ENCODE data around the gene PMEPA1.

The PMEPA1 gene

DNA sequence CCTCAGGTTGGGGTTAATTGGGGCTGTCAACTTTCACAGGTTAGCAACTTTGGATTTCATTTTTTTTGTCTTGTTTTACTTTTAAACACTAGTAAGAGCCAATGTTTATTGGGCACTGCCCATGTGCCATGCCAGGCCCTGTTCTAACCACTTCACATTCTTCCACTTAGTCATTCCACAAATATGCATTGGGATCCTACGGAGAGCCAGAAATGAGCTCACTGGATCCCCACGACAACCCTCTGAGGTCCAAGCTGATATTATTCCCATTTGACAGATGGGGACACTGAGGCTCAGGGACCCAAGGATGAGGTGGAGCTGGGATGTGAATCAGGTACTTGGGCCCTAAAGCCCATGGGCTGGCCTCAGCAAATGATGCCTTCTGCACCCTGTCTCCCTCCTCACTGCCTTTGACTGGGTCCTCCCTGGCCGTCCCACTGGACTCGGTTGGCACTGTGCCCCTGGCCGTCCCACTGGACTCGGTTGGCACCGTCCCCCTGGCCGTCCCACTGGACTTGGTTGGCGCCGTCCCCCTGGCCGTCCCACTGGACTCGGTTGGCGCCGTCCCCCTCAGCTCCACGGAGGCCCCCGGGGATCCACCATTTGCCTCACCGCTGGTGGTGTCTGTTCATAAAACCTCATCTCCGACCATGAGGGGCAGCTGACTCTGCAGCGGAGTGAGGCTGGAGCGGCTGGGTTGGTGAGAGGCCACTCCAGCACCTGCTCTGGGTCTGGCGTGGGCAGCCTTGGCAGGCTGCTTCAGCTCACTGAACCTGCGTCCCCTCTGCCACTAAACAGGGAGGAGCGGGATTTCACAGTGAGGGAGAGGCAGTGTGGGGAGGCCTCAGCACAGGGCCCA lies 4.8 kb upstream of the PMEPA1 start:
- no peak overlapping the region for H3K27ac ChIP-seq
- no peak overlapping the region for H2AFZ ChIP-seq
- no peak overlapping the region for H3K4me2 ChIP-seq (ENCODE audit: low read length)
- H3K79me2 ChIP-seq, result no peaks in the 10 kb centered on the region
- H3K36me3 ChIP-seq (ENCODE audit: control insufficient read depth, insufficient read depth, low read length), result no peaks in the 10 kb centered on the region
- peaks cover 14% of the 10 kb centered on the region for H3K4me1 ChIP-seq
- H3K9me3 ChIP-seq (ENCODE audit: control insufficient read depth, low read length), result no peaks in the 10 kb centered on the region
- TF ChIP-seq CTCF (IDR thresholded peaks at IDR 0.05), result no peak
- no peaks in the 10 kb centered on the region for H3K27me3 ChIP-seq (ENCODE audit: control insufficient read depth, insufficient read depth, low read length)
- no peak overlapping the region for H3K9ac ChIP-seq
- H3K4me3 ChIP-seq (ENCODE audit: low read depth, low read length), result no peak overlapping the region

GRCh38 chr20:57713951-57714350 lies 4.1 kb upstream of the PMEPA1 start:
- H2AFZ ChIP-seq, result no peak overlapping the region
- TF ChIP-seq CTCF (IDR thresholded peaks at IDR 0.05), result no peak
- H3K27ac ChIP-seq, result no peak overlapping the region
- H3K9ac ChIP-seq, result no peak overlapping the region
- no peaks in the 10 kb centered on the region for H3K36me3 ChIP-seq (ENCODE audit: control insufficient read depth, insufficient read depth, low read length)
- no peaks in the 10 kb centered on the region for H3K79me2 ChIP-seq
- no peak overlapping the region for H3K4me3 ChIP-seq (ENCODE audit: low read depth, low read length)
- H3K9me3 ChIP-seq (ENCODE audit: control insufficient read depth, low read length), result no peaks in the 10 kb centered on the region
- H3K4me1 ChIP-seq, result peaks cover 14% of the 10 kb centered on the region
- H3K4me2 ChIP-seq (ENCODE audit: low read length), result no peak overlapping the region
- no peaks in the 10 kb centered on the region for H3K27me3 ChIP-seq (ENCODE audit: control insufficient read depth, insufficient read depth, low read length)

DNA sequence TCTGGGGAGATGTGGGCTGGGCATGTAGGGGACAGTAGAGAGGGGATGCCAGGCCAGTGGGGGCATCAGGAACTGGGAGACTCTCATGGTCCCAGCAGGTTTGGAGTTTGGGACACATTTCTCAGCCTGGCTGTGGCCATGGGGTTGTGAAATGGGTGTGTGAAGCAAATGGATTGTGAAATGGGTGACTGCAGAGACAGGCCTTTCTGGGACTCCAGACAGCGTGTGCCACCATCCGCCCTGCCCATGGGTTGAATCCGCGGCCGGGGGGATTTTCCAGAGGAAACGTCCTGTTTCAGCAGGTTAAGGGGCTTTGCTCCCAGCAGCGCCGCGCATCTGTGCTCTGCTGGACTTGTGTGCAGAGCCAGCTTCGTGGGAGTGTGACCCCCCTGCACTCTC lies 3.7 kb upstream of the PMEPA1 start:
- no peaks in the 10 kb centered on the region for H3K79me2 ChIP-seq
- TF ChIP-seq CTCF (IDR thresholded peaks at IDR 0.05), result no peak
- H3K4me3 ChIP-seq (ENCODE audit: low read depth, low read length), result no peak overlapping the region
- H3K36me3 ChIP-seq (ENCODE audit: control insufficient read depth, insufficient read depth, low read length), result no peaks in the 10 kb centered on the region
- no peaks in the 10 kb centered on the region for H3K9me3 ChIP-seq (ENCODE audit: control insufficient read depth, low read length)
- H2AFZ ChIP-seq, result no peak overlapping the region
- no peaks in the 10 kb centered on the region for H3K27me3 ChIP-seq (ENCODE audit: control insufficient read depth, insufficient read depth, low read length)
- H3K9ac ChIP-seq, result no peak overlapping the region
- H3K4me2 ChIP-seq (ENCODE audit: low read length), result no peak overlapping the region
- H3K4me1 ChIP-seq, result peaks cover 14% of the 10 kb centered on the region
- H3K27ac ChIP-seq, result no peak overlapping the region

DNA sequence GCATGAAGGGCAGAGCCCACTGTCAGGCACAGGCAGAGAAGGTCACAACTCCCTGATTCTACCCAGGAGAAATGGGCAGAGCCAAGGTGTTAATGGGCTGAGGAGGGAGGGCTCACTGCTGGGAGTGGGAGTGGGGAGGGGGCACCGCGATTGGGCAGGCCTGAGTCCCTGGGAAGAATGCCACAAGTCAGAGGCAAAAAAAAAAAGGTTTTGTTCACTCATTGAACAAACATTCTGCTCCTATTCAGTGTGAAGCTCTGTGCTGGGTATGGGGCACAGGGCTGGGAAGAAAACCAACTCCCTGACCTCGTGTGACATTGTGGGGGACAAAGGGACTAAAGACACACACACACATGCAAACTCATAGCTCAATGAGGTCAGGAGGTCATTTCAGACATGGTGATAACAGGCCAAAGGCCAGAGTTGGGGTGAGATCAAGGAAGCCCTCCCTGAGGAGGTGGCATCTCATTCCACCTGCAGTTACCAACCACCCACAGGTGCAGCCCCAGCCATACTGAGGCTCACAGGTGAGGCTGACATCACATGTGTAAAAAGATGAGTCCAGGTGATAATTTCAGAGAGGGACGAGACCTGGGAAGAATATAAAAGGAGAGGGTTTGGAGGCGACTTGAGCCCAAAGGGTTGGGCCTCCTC lies 3.2 kb upstream of the PMEPA1 start:
- Histone ChIP-seq H3K9ac (no peak overlapping the region), H3K4me2 (ENCODE audit: low read length) (no peak overlapping the region), H3K36me3 (ENCODE audit: control insufficient read depth, insufficient read depth, low read length) (no peaks in the 10 kb centered on the region), H3K4me3 (ENCODE audit: low read depth, low read length) (no peak overlapping the region), H3K4me1 (peaks cover 13% of the 10 kb centered on the region), H3K9me3 (ENCODE audit: control insufficient read depth, low read length) (no peaks in the 10 kb centered on the region), H3K27me3 (ENCODE audit: control insufficient read depth, insufficient read depth, low read length) (no peaks in the 10 kb centered on the region), H3K79me2 (no peaks in the 10 kb centered on the region), H2AFZ (no peak overlapping the region), H3K27ac (no peak overlapping the region)
- no peak for TF ChIP-seq CTCF (IDR thresholded peaks at IDR 0.05)
